HG02973 (cell line): Measurements from ENCODE around the gene TMX3.
A peak's percentile ranks its signal among the peaks of the same experiment; 100 is the strongest.

Source experiments
- ATAC-seq: cut with Tn5 transposase; IDR thresholded peaks from one replicate; pipeline ENCODE4 v1.9.1; 2021; ENCODE audit warnings: moderate library complexity; ENCODE audit not compliant: unreplicated experiment

Gene TMX3

DNA sequence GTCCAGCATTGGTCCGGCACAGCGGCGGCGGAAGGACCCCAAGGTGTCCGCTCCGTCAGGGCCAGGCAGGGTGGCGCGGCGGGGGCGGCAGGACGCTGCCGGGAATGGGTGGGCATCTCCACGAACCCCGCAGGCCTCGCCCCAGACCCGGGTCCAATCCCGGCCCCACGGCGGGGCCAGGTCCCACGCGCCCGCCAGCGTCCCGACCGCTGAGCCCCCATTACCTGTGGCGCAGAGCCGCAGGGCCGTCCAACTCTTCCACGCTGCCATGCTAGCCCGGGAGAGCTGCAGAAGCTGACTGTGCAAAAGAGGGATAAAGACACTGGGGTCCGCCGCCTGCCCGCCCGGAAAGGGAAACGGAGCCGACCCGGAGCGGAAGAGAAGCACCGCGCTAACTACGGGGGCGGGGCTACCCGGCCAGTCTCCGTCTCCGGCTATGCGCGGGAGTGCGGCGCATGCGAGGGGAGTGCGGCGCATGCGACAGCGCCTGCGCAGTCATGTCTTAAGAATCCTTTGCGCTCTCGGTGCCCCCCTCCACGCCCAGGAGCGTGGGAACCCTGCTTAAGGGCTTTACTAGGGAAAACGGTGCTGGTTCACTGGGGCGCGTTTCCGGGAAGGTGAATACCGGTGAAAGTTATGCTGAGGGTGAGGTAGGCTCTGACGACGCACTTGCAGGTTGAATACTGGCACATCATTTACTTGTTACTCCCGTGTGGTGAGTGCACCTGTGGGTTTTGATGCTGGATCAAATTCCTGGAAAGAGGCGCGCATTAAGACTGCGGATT, at the start of gene TMX3:
TSS of gene TMX3 (minus strand) at position 397 of the 785 bp plus-strand sequence. CDS start at position 270, 127 bp downstream.
- peak; percentile 96 for ATAC-seq

DNA sequence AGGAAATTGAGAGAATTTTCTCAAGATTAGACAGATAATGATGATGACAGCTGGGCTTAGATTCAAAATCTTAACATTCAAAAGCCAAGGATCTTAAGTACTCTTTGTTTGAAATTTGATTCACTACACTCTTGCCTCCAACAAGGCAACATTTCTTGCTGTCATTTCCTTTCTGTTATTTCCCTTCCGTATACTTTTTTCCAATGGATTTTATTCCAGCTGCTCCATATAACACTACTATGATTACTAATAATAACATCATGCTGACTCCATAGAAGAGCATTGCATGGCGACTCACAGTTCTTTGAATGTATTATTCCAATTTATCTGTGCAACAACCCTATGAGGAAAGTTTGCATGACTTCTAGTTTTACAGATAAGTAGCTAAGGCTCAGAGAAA, 49.1 kb upstream of the TMX3 start:
- ATAC-seq, result no peak

- no peak for ATAC-seq
Observed at GRCh38 chr18:68763083-68763482, 48.2 kb upstream of the TMX3 start.

DNA sequence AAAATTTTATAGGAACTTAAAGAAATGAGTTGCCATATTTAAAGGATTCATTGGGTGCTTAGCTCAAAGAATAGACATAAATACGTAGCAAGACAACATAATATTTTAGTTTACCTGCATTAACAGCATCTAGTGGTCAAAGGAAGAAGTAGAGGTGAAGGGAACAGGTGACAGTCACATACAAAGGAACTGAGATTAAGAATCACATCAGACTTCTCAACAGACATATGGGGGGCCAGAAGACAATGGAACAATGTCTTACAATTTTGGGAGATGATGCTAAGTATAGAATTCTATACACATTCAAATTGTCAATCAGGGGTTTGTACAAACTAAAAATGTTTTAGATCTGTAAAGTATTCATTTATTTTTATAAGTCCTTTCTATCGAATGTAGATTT, 44.4 kb upstream of the TMX3 start:
- ATAC-seq, result no peak

DNA sequence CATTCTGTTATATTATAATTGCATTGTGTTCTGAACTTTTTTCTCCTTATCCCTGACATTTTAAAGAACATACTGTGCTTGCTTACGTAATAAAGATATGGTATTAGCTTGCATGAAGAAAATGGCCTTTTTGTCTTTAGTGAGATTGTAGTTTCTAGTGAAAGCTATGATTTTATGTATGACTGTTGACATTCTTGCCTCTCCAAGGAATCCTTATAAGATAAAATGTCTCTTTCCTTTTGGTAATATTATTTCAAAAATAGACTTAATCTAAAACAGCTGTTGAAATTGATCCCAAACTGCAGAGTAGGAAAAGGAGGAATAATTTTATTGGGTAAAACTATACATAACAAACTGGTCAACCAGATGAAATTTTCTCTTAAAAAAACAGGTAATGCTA, 42.2 kb upstream of the TMX3 start:
- ATAC-seq, result no peak

DNA sequence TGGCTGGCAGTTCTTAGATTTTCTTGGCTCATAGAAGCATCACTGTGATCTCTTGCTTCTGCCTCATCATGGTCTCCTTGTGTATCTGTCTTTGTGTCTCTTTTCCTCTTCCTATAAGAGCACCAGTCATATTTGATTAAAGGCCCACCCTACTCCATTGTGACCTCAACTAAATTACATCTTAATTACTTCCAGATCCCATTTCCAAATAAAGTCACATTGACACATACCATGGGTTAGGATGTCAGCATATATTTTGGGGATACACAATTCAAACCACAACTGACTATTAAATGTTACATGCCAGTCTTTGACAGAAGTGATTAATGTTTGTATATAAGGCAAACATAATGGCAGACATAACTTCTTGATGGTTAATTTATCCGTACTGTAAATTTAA, 27.3 kb upstream of the TMX3 start:
- ATAC-seq, result no peak

- no peak for ATAC-seq
Observed at GRCh38 chr18:68740966-68741365, 26.1 kb upstream of the TMX3 start.

DNA sequence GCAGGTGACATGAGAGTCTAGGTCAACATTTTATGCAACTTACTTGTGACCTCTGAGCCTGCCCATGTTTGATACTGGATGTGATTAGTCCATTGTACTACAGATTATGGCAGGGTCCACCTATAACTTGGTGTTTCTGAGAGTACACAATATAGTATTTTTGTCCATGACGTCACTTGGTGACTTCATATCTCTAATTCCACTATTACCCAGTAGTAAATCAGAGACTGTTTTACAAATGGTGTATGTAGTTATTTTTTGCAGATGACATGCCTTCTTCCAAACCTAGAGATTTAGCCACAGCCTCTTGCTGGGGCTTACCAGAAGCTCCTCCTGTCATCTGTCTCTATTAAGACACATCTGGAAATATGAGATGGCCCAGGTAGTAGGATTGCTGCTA, 24.6 kb upstream of the TMX3 start:
- no peak for ATAC-seq

DNA sequence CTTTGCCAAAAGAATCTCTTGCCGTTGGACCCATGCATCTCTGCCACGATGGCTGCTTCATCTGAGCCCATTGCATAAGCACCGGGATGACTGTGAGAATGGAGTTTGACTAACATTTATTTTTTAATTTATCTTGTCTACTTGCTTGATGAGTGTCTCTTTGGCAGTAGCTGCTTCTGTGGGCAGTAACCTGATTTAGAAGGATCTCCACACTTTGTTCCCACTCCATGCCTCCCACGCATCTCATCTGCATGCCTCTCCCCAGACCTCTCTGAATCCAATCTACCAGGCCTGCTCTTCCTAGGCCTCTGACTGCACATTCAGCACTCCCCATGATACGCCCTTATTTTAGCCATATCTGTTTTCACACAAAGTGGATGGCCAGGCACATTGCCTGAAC, 23.7 kb upstream of the TMX3 start:
- ATAC-seq, result no peak

GRCh38 chr18:68735483-68736343, 20.8 kb upstream of the TMX3 start:
- peak; percentile 83 for ATAC-seq

DNA sequence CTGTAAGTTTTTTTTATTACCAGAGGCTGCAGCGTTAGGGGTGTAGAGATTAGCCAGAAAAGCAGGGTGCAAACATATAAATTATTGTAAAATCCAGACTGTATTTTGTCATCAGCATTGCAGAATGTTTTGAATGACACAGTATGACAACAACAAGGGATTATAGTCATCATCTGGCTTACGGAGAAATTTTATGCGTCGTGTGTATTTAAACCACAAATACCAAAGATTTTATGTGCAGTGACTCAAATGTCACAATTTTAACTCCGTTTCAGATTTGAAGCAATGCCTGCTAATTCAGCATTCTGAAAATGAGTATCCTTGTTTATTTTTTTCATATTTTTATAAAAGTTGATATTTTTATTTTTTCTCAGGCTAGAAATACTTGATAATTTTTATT, 19.4 kb upstream of the TMX3 start:
- ATAC-seq, result no peak

DNA sequence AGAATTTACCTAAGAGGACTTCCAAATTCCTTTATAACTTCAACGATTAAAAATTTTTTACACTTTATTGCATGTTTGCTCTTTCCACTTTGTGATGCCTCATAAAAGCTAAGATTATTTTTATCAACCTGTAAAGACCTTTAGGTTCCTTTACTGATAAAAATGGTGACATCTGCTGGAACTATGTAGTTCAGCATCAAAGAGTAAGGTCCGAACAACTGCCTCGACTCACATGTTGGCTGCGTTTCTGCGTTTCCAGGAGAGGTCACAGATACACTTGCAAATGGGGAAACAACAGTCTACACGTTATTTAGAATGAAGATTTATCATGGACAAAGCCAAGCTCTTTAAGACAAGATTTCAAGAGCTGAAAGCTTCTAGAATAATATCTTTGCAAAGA, 18.8 kb upstream of the TMX3 start:
- no peak for ATAC-seq

DNA sequence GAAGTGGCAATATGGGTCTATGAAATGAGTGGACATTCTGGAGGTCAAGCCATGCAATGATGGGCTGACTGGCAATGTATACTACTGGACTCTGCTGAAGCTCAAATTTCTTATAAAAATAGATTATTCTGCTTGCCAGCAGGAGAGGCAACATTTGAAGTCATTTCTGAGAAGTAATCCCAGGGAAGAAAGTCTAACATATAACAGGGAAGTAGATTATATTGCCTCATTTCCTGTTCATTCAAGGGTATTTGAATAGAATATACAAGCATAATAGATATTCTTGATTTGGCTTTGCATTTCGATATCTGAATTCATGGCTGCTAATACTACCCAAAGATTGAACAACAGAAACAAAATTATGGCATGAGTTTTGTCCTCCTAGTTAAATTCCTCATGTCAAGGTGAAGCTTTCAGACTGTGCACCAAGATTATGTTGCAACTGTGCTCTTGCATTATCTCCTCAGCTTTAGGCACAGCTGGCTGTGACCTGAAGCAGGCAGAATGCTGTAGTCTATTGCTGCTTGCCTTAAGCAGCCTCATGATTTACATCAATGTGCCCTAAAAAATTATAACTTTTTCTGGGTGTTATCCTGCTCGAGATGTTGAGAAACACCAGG, 13.3 kb upstream of the TMX3 start:
- no peak for ATAC-seq

- ATAC-seq, result no peak
Observed at GRCh38 chr18:68727506-68727905, 12.6 kb upstream of the TMX3 start.

GRCh38 chr18:68725346-68725745, 10.4 kb upstream of the TMX3 start:
- no peak for ATAC-seq

DNA sequence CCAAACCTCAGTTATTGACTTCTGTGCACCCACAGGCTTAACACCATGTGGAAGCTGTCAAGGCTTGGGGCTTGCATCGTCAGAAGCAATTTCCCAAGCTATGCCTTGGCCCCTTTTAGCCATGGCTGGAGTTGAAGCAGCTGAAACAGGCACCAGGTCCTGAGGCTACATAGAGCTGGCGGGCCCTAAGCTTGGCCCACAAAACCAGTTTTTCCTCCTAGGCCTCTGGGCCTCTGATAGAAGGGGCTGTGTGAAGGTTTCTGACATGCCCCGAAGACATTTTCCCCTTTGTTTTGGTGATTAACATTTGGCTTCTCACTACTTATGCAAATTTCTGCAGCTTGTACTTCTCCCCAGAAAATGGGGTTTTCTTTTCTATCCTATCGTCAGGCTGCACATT, 9.1 kb upstream of the TMX3 start:
- no peak for ATAC-seq

DNA sequence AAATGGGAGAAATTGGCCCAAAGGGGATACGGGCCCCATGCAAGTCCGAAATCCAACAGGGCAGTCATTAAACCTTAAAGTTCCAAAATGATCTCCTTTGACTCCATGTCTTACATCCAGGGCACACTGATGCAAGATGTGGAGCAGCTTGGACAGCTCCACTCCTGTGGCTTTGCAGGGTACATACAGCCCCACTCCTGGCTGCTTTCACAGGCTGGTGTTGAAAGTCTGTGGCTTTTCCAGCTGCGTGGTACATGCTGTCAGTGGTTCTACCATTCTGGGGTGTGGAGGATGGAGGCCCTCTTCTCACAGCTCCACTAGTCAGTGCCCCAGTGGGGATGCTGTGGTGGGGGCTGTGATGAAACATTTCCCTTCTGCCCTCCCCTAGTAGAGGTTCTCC, 8.6 kb upstream of the TMX3 start:
- no peak for ATAC-seq

- ATAC-seq, result no peak
Observed at GRCh38 chr18:68722821-68723220, 7.9 kb upstream of the TMX3 start.

DNA sequence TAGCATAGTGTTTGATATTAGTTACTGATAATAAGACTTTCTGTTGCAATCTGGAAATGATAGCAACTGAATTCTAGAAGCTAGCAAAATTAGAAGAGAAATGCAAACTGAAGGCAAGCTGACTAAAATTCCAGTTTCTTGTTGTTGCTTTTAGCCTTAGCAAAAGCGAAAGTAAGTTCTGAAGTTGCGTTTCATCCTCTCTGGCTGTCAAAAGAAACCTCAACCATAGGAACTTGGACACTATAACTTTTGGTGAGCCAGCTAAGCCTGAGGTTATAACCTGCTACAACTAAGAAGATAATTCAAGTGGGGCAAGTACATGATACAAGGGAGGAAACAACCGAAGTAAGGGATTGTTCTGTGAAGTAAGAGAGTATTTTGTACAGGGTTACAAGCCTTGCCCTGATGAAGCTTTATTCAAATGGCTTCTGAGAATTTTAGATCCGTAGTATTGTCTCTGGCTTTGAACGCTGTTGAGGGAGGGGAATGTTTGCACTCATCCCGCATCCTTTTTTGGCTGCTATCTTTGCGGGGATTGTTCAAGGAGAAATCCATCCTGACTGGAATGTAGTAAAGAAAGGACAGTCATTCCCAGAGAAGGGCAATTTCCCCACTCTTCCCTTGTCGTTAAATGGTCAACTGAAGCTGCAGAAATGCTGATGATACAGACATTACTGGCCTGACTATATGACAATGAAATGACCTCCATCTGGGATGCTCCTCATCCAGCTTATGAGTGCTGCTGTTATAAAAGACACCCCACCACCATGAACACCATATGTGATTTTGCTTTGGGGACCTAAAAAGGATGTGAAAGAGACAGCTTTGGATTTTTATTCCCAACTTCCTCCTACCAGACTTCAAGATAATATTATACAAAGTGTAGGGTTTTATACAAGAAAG, 7.0 kb upstream of the TMX3 start:
- peak; percentile 85 for ATAC-seq

DNA sequence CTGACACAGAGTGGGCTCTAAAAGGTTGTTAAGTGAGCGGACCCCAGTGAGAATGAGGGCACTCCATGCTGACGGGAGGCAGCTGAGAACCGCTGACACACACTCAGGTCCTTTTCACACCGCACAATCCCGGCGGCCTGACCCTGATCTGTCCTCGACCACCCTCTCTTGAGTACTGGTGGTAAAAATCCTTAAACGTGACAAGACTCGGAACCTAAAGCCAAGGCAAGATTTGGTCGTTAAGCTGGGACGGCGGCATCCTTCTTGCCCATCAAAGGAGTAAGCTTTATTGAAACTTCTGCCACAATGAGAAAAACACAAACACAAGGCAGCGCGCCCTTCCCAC, 569 bp downstream of the TMX3 start:
- peak; percentile 4 for ATAC-seq

DNA sequence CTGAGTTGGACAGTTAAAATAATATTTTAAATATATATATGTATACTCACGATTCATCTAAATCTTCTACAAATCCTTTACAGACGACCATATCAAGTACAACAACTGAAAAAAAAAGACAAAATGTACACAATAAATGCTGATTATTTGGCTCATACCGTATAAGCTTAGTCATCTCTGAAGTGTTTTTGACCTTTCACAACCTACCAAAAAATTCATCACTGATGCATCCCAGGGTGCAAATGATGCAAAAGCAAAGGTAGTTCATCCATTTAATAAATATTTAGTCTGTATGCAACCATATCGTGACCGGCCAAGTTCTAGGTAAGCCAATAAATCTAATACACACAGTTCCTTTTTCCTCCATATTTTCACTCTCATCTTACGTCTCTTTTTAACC, 1.1 kb downstream of the TMX3 start:
- no peak for ATAC-seq
